Loucy (cell line): ENCODE data around the gene CACNA1D.

Source experiments
- H2AFZ ChIP-seq: fragments of 200-600 bp; sonication (generic); 2 replicates; pipeline ENCODE4 v1.6.0; 2016; ENCODE audit warnings: antibody characterized with exemption, mild to moderate bottlenecking, low read length, moderate library complexity
- H3F3A ChIP-seq: fragments of 200-600 bp; 2 replicates; pipeline ENCODE4 v1.6.0; 2016; ENCODE audit warnings: antibody characterized with exemption, low read depth, mild to moderate bottlenecking
- H3K27me3 ChIP-seq: fragments of 200-600 bp; sonication (generic); 2 replicates; pipeline ENCODE4 v1.6.1; 2014; ENCODE audit warnings: low read length, mild to moderate bottlenecking; ENCODE audit not compliant: insufficient read depth, poor library complexity, severe bottlenecking
- H3K36me3 ChIP-seq: fragments of 200-600 bp; sonication (generic); 2 replicates; pipeline ENCODE4 v1.6.1; 2016; ENCODE audit warnings: low read length; ENCODE audit not compliant: insufficient read depth
- H3K4me1 ChIP-seq: fragments of 200-600 bp; sonication (generic); 2 replicates; pipeline ENCODE4 v1.5.1; 2014; ENCODE audit warnings: low read length, mild to moderate bottlenecking; ENCODE audit not compliant: insufficient read depth, poor library complexity, severe bottlenecking
- H3K4me2 ChIP-seq: fragments of 200-600 bp; sonication (generic); 2 replicates; pipeline ENCODE4 v1.6.0; 2014; ENCODE audit warnings: antibody characterized with exemption, low read length, low read depth, mild to moderate bottlenecking; ENCODE audit not compliant: poor library complexity, severe bottlenecking
- H3K4me3 ChIP-seq: fragments of 200-600 bp; sonication (generic); 2 replicates; pipeline ENCODE4 v1.5.1; 2014; ENCODE audit warnings: low read length, mild to moderate bottlenecking, mixed read lengths; ENCODE audit not compliant: poor library complexity, severe bottlenecking
- H3K79me2 ChIP-seq: fragments of 200-600 bp; sonication (generic); 2 replicates; pipeline ENCODE4 v1.6.1; 2014; ENCODE audit warnings: low read length; ENCODE audit not compliant: insufficient read depth
- H3K9ac ChIP-seq: fragments of 200-600 bp; sonication (generic); 2 replicates; pipeline ENCODE4 v1.6.0; 2014; ENCODE audit warnings: mild to moderate bottlenecking, low read depth, low read length, moderate library complexity; ENCODE audit not compliant: poor library complexity, severe bottlenecking
- H3K9me2 ChIP-seq: fragments of 200-600 bp; sonication (generic); replicated peaks from 2 replicates; pipeline ENCODE4 v1.6.1; 2016; ENCODE audit warnings: low read depth, low read length, mixed read lengths
- H3K9me3 ChIP-seq: fragments of 200-600 bp; sonication (generic); 2 replicates; pipeline ENCODE4 v1.6.1; 2014; ENCODE audit warnings: mild to moderate bottlenecking, antibody characterized with exemption, low read length, low read depth; ENCODE audit not compliant: insufficient read depth
- H4K20me1 ChIP-seq: fragments of 200-600 bp; sonication (generic); 2 replicates; pipeline ENCODE4 v1.6.0; 2014; ENCODE audit warnings: antibody characterized with exemption, low read length, mild to moderate bottlenecking; ENCODE audit not compliant: insufficient read depth, poor library complexity, severe bottlenecking
- CTCF ChIP-seq: fragments of 200-600 bp; sonication (generic); conservative IDR thresholded peaks from 2 replicates; pipeline ENCODE4 v1.5.1; 2014; ENCODE audit warnings: mild to moderate bottlenecking, antibody characterized with exemption, low read length
- EZH2phosphoT487 ChIP-seq: fragments of 200-600 bp; IDR thresholded peaks from 2 replicates; pipeline ENCODE4 v1.6.1; 2018; ENCODE audit warnings: antibody characterized with exemption, mild to moderate bottlenecking, moderate library complexity, borderline replicate concordance

CACNA1D gene

GRCh38 chr3:53787016-53787415 is 292.6 kb downstream of the CACNA1D start:
- H3K4me1 ChIP-seq: no peaks in the 10 kb centered on the region
- no peaks in the 10 kb centered on the region for H3K9me3 ChIP-seq
- no peak overlapping the region for H3K4me2 ChIP-seq
- no peak for TF ChIP-seq EZH2phosphoT487
- TF ChIP-seq CTCF: no peak
- no peaks in the 10 kb centered on the region for H4K20me1 ChIP-seq
- no peak overlapping the region for H3K4me3 ChIP-seq
- no peaks in the 10 kb centered on the region for H3K79me2 ChIP-seq
- no peak overlapping the region for H2AFZ ChIP-seq
- H3F3A ChIP-seq: no peaks in the 10 kb centered on the region
- no peaks in the 10 kb centered on the region for H3K9me2 ChIP-seq
- no peak overlapping the region for H3K9ac ChIP-seq
- H3K27me3 ChIP-seq: no peaks in the 10 kb centered on the region
- H3K36me3 ChIP-seq: no peaks in the 10 kb centered on the region

GRCh38 chr3:53788038-53788437 is 293.6 kb downstream of the CACNA1D start:
- H3K27me3 ChIP-seq: no peaks in the 10 kb centered on the region
- no peak overlapping the region for H3K4me2 ChIP-seq
- H3F3A ChIP-seq: no peaks in the 10 kb centered on the region
- H3K9ac ChIP-seq: no peak overlapping the region
- no peaks in the 10 kb centered on the region for H3K9me2 ChIP-seq
- no peak overlapping the region for H2AFZ ChIP-seq
- no peaks in the 10 kb centered on the region for H4K20me1 ChIP-seq
- H3K4me3 ChIP-seq: no peak overlapping the region
- H3K36me3 ChIP-seq: no peaks in the 10 kb centered on the region
- no peaks in the 10 kb centered on the region for H3K9me3 ChIP-seq
- H3K79me2 ChIP-seq: no peaks in the 10 kb centered on the region
- H3K4me1 ChIP-seq: no peaks in the 10 kb centered on the region
- TF ChIP-seq CTCF (no peak), EZH2phosphoT487 (no peak)

- no peaks in the 10 kb centered on the region for H3K27me3 ChIP-seq
- H3K9me3 ChIP-seq: no peaks in the 10 kb centered on the region
- H3K4me1 ChIP-seq: no peaks in the 10 kb centered on the region
- TF ChIP-seq CTCF: no peak
- no peak for TF ChIP-seq EZH2phosphoT487
- no peaks in the 10 kb centered on the region for H3K36me3 ChIP-seq
- no peak overlapping the region for H3K4me3 ChIP-seq
- H3F3A ChIP-seq: no peaks in the 10 kb centered on the region
- no peaks in the 10 kb centered on the region for H3K9me2 ChIP-seq
- no peak overlapping the region for H3K9ac ChIP-seq
- H3K79me2 ChIP-seq: no peaks in the 10 kb centered on the region
- no peak overlapping the region for H3K4me2 ChIP-seq
- H4K20me1 ChIP-seq: no peaks in the 10 kb centered on the region
- no peak overlapping the region for H2AFZ ChIP-seq
Observed at GRCh38 chr3:53789459-53789858, 295.0 kb downstream of the CACNA1D start.
